ENCODE results near the gene SLC38A8.

Gene SLC38A8

GRCh38 chr16:84040226-84040822, 2.3 kb downstream of the SLC38A8 start:
- no peak overlapping the region for H3K4me3 ChIP-seq (ENCODE audit: low read length)
- TF ChIP-seq CTCF (conservative IDR thresholded peaks at IDR 0.05; ENCODE audit: low read length), result no peak
- DNase-seq (ENCODE audit: low read depth), result no peak

GRCh38 chr16:84039696-84040095, 2.9 kb downstream of the SLC38A8 start:
- no peak for DNase-seq (ENCODE audit: low read depth)
- no peak overlapping the region for H3K4me3 ChIP-seq (ENCODE audit: low read length)
- TF ChIP-seq CTCF (conservative IDR thresholded peaks at IDR 0.05; ENCODE audit: low read length), result no peak

- H3K4me3 ChIP-seq (ENCODE audit: low read length), result no peak overlapping the region
- TF ChIP-seq CTCF (conservative IDR thresholded peaks at IDR 0.05; ENCODE audit: low read length), result no peak
- DNase-seq (ENCODE audit: low read depth), result no peak
Observed at GRCh38 chr16:84038469-84038868, 4.1 kb downstream of the SLC38A8 start.

- TF ChIP-seq CTCF (conservative IDR thresholded peaks at IDR 0.05; ENCODE audit: low read length), result no peak
- H3K4me3 ChIP-seq (ENCODE audit: low read length), result no peak overlapping the region
- DNase-seq (ENCODE audit: low read depth), result no peak
Observed at GRCh38 chr16:84036982-84037425, 5.6 kb downstream of the SLC38A8 start.

- H3K4me3 ChIP-seq (ENCODE audit: low read length), result no peak overlapping the region
- no peak for DNase-seq (ENCODE audit: low read depth)
- no peak for TF ChIP-seq CTCF (conservative IDR thresholded peaks at IDR 0.05; ENCODE audit: low read length)
Observed at GRCh38 chr16:84036131-84036530, 6.5 kb downstream of the SLC38A8 start.

- no peak for TF ChIP-seq CTCF (conservative IDR thresholded peaks at IDR 0.05; ENCODE audit: low read length)
- no peak for DNase-seq (ENCODE audit: low read depth)
- H3K4me3 ChIP-seq (ENCODE audit: low read length), result no peak overlapping the region
Observed at GRCh38 chr16:84034516-84034915, 8.1 kb downstream of the SLC38A8 start.

Data from AG10803 (cell line).